T-helper 17 cell (primary cell): ENCODE results near the gene KIAA0930. TPM values are rescaled to one million over a fixed set of nuclear protein-coding genes. Genes with fewer than 3 reads are reported as not detected.
"Not testable (repeated sequence)": the region's sequence is repeated elsewhere in the genome, so short reads cannot be mapped to it uniquely, and the experiment has no call there.

Experiments used
- ATAC-seq: fragments of 150-1000 bp; cut with Tn5 transposase; 2 replicates; pipeline ENCODE4 v1.10.0; 2021; ENCODE audit warnings: mild to moderate bottlenecking, moderate library complexity
- DNase-seq, 3 donors: peaks; one replicate each; pipeline versions ENCODE4 v3.0.0 to v3.0.0-alpha.2; 2020 to 2021
- H3K9me3 ChIP-seq: one replicate; pipeline ENCODE4 v1.7.0; 2013; ENCODE audit warnings: low read length, mild to moderate bottlenecking; ENCODE audit not compliant: control insufficient read depth, poor library complexity, severe bottlenecking
- H3K27ac Mint-ChIP-seq: one replicate; pipeline ENCODE4 v1.8.0; 2022; ENCODE audit warnings: mild to moderate bottlenecking, moderate library complexity, mixed read lengths
- H3K27me3 Mint-ChIP-seq: one replicate; pipeline ENCODE4 v1.8.0; 2022; ENCODE audit warnings: mixed read lengths
- H3K36me3 Mint-ChIP-seq: one replicate; pipeline ENCODE4 v1.8.0; 2022; ENCODE audit warnings: low read depth, mixed read lengths
- H3K4me1 Mint-ChIP-seq: one replicate; pipeline ENCODE4 v1.8.0; 2022; ENCODE audit warnings: mild to moderate bottlenecking, mixed read lengths
- H3K4me3 Mint-ChIP-seq: one replicate; pipeline ENCODE4 v1.8.0; 2022; ENCODE audit warnings: mild to moderate bottlenecking, moderate library complexity, mixed read lengths
- total RNA-seq, 4 donors: library from RNA in 2 of 4; stranded (reverse) in 2 of 4; gene quantifications; one replicate each; pipeline ENCODE4 v1.2.3 and lab custom pipeline; 2022 to 2026

KIAA0930 gene
- total RNA-seq, 2 donors from 2014 or later: 10.9 to 11.6 TPM

- no peaks in the 10 kb centered on the region for H3K9me3 ChIP-seq
- H3K4me1 Mint-ChIP-seq: no peaks in the 10 kb centered on the region
- no peaks in the 10 kb centered on the region for H3K27me3 Mint-ChIP-seq
- no peak for ATAC-seq
- H3K36me3 Mint-ChIP-seq: peaks cover 3% of the 10 kb centered on the region
- H3K27ac Mint-ChIP-seq: no peak overlapping the region
- DNase-seq: no peak
- H3K4me3 Mint-ChIP-seq: no peak overlapping the region
These were observed 46.0 kb downstream of the KIAA0930 start for GRCh38 chr22:45194686-45195085.

- no peak for ATAC-seq
- H3K9me3 ChIP-seq: no peaks in the 10 kb centered on the region
- H3K4me1 Mint-ChIP-seq: peaks cover 3% of the 10 kb centered on the region
- H3K27me3 Mint-ChIP-seq: no peaks in the 10 kb centered on the region
- DNase-seq: no peak
- no peaks in the 10 kb centered on the region for H3K36me3 Mint-ChIP-seq
- H3K27ac Mint-ChIP-seq: no peak overlapping the region
- no peak overlapping the region for H3K4me3 Mint-ChIP-seq
These were observed 48.0 kb downstream of the KIAA0930 start for GRCh38 chr22:45192701-45193187.

- H3K27me3 Mint-ChIP-seq, H3K27ac Mint-ChIP-seq: not testable (repeated sequence)
These were observed 48.9 kb downstream of the KIAA0930 start for GRCh38 chr22:45191746-45192145.

GRCh38 chr22:45190202-45190872 is 50.4 kb downstream of the KIAA0930 start:
- Mint-ChIP-seq H3K4me1 (peaks cover 6% of the 10 kb centered on the region), H3K4me3 (no peak overlapping the region), H3K27ac (no peak overlapping the region), H3K36me3 (peaks cover 3% of the 10 kb centered on the region), H3K27me3 (no peaks in the 10 kb centered on the region)
- no peak for DNase-seq
- no peak for ATAC-seq
- no peaks in the 10 kb centered on the region for H3K9me3 ChIP-seq

More at GRCh38 chr22:45191746-45192145, 48.9 kb downstream of the KIAA0930 start:
- not testable (repeated sequence) for ATAC-seq, DNase-seq, H3K4me3 Mint-ChIP-seq, H3K4me1 Mint-ChIP-seq, H3K36me3 Mint-ChIP-seq, H3K9me3 ChIP-seq

- DNase-seq (no peak), ATAC-seq (no peak)
- no peaks in the 10 kb centered on the region for H3K27me3 Mint-ChIP-seq
- H3K36me3 Mint-ChIP-seq: peaks cover 4% of the 10 kb centered on the region
- peaks cover 8% of the 10 kb centered on the region for H3K4me1 Mint-ChIP-seq
- H3K9me3 ChIP-seq: no peaks in the 10 kb centered on the region
- no peak overlapping the region for H3K27ac Mint-ChIP-seq
- no peak overlapping the region for H3K4me3 Mint-ChIP-seq
These were observed 51.9 kb downstream of the KIAA0930 start for GRCh38 chr22:45188779-45189178.

GRCh38 chr22:45187891-45188290 is 52.8 kb downstream of the KIAA0930 start:
- no peak overlapping the region for H3K4me3 Mint-ChIP-seq
- no peaks in the 10 kb centered on the region for H3K27me3 Mint-ChIP-seq
- H3K27ac Mint-ChIP-seq: no peak overlapping the region
- ATAC-seq (no peak), DNase-seq (no peak)
- no peaks in the 10 kb centered on the region for H3K9me3 ChIP-seq
- peaks cover 5% of the 10 kb centered on the region for H3K36me3 Mint-ChIP-seq
- H3K4me1 Mint-ChIP-seq: peaks cover 8% of the 10 kb centered on the region

GRCh38 chr22:45185718-45186514 is 54.8 kb downstream of the KIAA0930 start:
- H3K4me1 Mint-ChIP-seq: peaks cover 8% of the 10 kb centered on the region
- no peaks in the 10 kb centered on the region for H3K9me3 ChIP-seq
- H3K4me3 Mint-ChIP-seq: no peak overlapping the region
- DNase-seq (no peak), ATAC-seq (peak; percentile 28)
- H3K27me3 Mint-ChIP-seq: no peaks in the 10 kb centered on the region
- peaks cover 5% of the 10 kb centered on the region for H3K36me3 Mint-ChIP-seq
- H3K27ac Mint-ChIP-seq: peak overlapping the region; percentile 43

GRCh38 chr22:45183974-45184373 is 56.7 kb downstream of the KIAA0930 start:
- no peak for ATAC-seq
- DNase-seq: no peak
- Mint-ChIP-seq H3K4me1 (peaks cover 15% of the 10 kb centered on the region), H3K27ac (no peak overlapping the region), H3K4me3 (no peak overlapping the region), H3K27me3 (no peaks in the 10 kb centered on the region), H3K36me3 (peaks cover 5% of the 10 kb centered on the region)
- no peaks in the 10 kb centered on the region for H3K9me3 ChIP-seq

- no peaks in the 10 kb centered on the region for H3K9me3 ChIP-seq
- Mint-ChIP-seq H3K27me3 (no peaks in the 10 kb centered on the region), H3K4me1 (peaks cover 14% of the 10 kb centered on the region), H3K36me3 (peaks cover 5% of the 10 kb centered on the region), H3K27ac (peak overlapping the region; percentile 39), H3K4me3 (no peak overlapping the region)
- DNase-seq (no peak), ATAC-seq (no peak)
These were observed 58.9 kb downstream of the KIAA0930 start for GRCh38 chr22:45181766-45182165.

- Mint-ChIP-seq H3K27ac (peak overlapping the region; percentile 39), H3K36me3 (peaks cover 7% of the 10 kb centered on the region)
- no peak for ATAC-seq
These were observed 59.5 kb downstream of the KIAA0930 start for GRCh38 chr22:45181240-45181639.

GRCh38 chr22:45180146-45180679 is 60.5 kb downstream of the KIAA0930 start:
- peaks cover 3% of the 10 kb centered on the region for H3K36me3 Mint-ChIP-seq
- ATAC-seq: no peak

More at GRCh38 chr22:45181240-45181639, 59.5 kb downstream of the KIAA0930 start:
- Mint-ChIP-seq H3K4me3 (no peak overlapping the region), H3K4me1 (peaks cover 14% of the 10 kb centered on the region), H3K27me3 (no peaks in the 10 kb centered on the region)
- DNase-seq: no peak
- no peaks in the 10 kb centered on the region for H3K9me3 ChIP-seq

GRCh38 chr22:45179276-45180049 is 61.2 kb downstream of the KIAA0930 start:
- H3K27ac Mint-ChIP-seq: peak overlapping the region; percentile 89
- H3K27me3 Mint-ChIP-seq: no peaks in the 10 kb centered on the region
- H3K9me3 ChIP-seq: no peaks in the 10 kb centered on the region
- ATAC-seq (peak; percentile 99), DNase-seq (peak in 2 of 3 donors; percentile 26 to 41)
- peaks cover 3% of the 10 kb centered on the region for H3K36me3 Mint-ChIP-seq
- peak overlapping the region; percentile 36 for H3K4me3 Mint-ChIP-seq
- peaks cover 21% of the 10 kb centered on the region for H3K4me1 Mint-ChIP-seq

More at GRCh38 chr22:45180146-45180679, 60.5 kb downstream of the KIAA0930 start:
- H3K9me3 ChIP-seq: no peaks in the 10 kb centered on the region
- peak overlapping the region; percentile 36 for H3K4me3 Mint-ChIP-seq
- H3K4me1 Mint-ChIP-seq: peaks cover 14% of the 10 kb centered on the region
- H3K27ac Mint-ChIP-seq: peak overlapping the region; percentile 89
- DNase-seq: no peak
- no peaks in the 10 kb centered on the region for H3K27me3 Mint-ChIP-seq
